K562 (cell line): ENCODE data around the gene PLEKHA8. TPM values are rescaled to one million over a fixed set of nuclear protein-coding genes. Genes with fewer than 3 reads are reported as not detected.
A peak's percentile ranks its signal among the peaks of the same experiment; 100 is the strongest.

Experiments used
- ATF3 ChIP-seq, 2 experiments: fragments of 450-650 bp in 1 of 2; sonication (generic) in 1 of 2; formaldehyde crosslinking in 1 of 2; IDR thresholded peaks in 1 of 2; conservative IDR thresholded peaks in 1 of 2; 2 replicates each; pipeline versions ENCODE4 v1.6.1 to v1.8.1; 2016 to 2023; ENCODE audit warnings: mild to moderate bottlenecking in 2 of 2, moderate library complexity in 2 of 2, inconsistent platforms in 1 of 2, missing genetic modification reagents in 1 of 2
- BMI1 ChIP-seq: fragments of 150-350 bp; IDR thresholded peaks from 2 replicates; pipeline ENCODE4 v1.6.1; 2014; ENCODE audit warnings: low read length
- CBFA2T2 ChIP-seq: fragments of 450-650 bp; conservative IDR thresholded peaks from 2 replicates; pipeline ENCODE4 v1.6.1; 2017; ENCODE audit warnings: mild to moderate bottlenecking
- CEBPG ChIP-seq, 3 experiments: fragments of 200-800 bp in 1 of 3; sonication (Bioruptor generic) in 1 of 3; sonication (generic) in 1 of 3; formaldehyde crosslinking in 1 of 3; IDR thresholded peaks in 2 of 3; conservative IDR thresholded peaks in 1 of 3; 2 replicates each; pipeline versions ENCODE4 v1.6.1 to v1.8.0; 2016 to 2022; ENCODE audit warnings: missing compliant biosample characterization in 2 of 3, missing genetic modification characterization in 2 of 3, mild to moderate bottlenecking in 1 of 3, missing genetic modification reagents in 1 of 3
- CREB5 ChIP-seq: fragments of 250-450 bp; sonication (Bioruptor Pico); IDR thresholded peaks from 2 replicates; pipeline ENCODE4 v1.5.0; 2020; ENCODE audit warnings: mild to moderate bottlenecking
- DPF2 ChIP-seq: fragments of 450-650 bp; IDR thresholded peaks from 2 replicates; pipeline ENCODE4 v1.6.1; 2016
- ETV1 ChIP-seq: fragments of 450-650 bp; conservative IDR thresholded peaks from 2 replicates; pipeline ENCODE4 v1.6.1; 2016; ENCODE audit warnings: missing genetic modification characterization, control low read depth, low read depth, missing compliant biosample characterization
- GMEB1 ChIP-seq: fragments of 250-450 bp; sonication (Bioruptor Pico); IDR thresholded peaks from 2 replicates; pipeline ENCODE4 v1.4.0; 2020; ENCODE audit warnings: mild to moderate bottlenecking
- MAFK ChIP-seq: IDR thresholded peaks from 2 replicates; pipeline ENCODE4 v1.6.1; 2011; ENCODE audit warnings: low read length, improper control_type of control experiment
- POLR3G ChIP-seq: IDR thresholded peaks from 2 replicates; pipeline ENCODE4 v1.6.1; 2011; ENCODE audit not compliant: insufficient read length, insufficient replicate concordance; ENCODE audit errors: extremely low read depth
- POU5F1 ChIP-seq: fragments of 150-350 bp; IDR thresholded peaks from 2 replicates; pipeline ENCODE4 v1.6.1; 2014; ENCODE audit warnings: borderline replicate concordance, low read length, low read depth, mild to moderate bottlenecking; ENCODE audit not compliant: partially characterized antibody
- RAD51 ChIP-seq: fragments of 450-650 bp; IDR thresholded peaks from 2 replicates; pipeline ENCODE4 v1.7.1; 2016; ENCODE audit warnings: low read depth, mild to moderate bottlenecking, borderline replicate concordance
- RERE ChIP-seq: sonication (generic); formaldehyde crosslinking; IDR thresholded peaks from 2 replicates; pipeline ENCODE4 v1.8.0; 2023; ENCODE audit warnings: missing genetic modification reagents, mild to moderate bottlenecking, borderline replicate concordance
- STAT5B ChIP-seq: fragments of 250-450 bp; sonication (Bioruptor Pico); IDR thresholded peaks from 2 replicates; pipeline ENCODE4 v1.8.0; 2021; ENCODE audit warnings: mild to moderate bottlenecking, inconsistent platforms
- ZNF217 ChIP-seq: sonication (generic); formaldehyde crosslinking; IDR thresholded peaks from 2 replicates; pipeline ENCODE4 v1.8.0; 2022; ENCODE audit warnings: mild to moderate bottlenecking, missing genetic modification reagents
- ZNF668 ChIP-seq: fragments of 250-450 bp; sonication (Bioruptor Pico); IDR thresholded peaks from 2 replicates; pipeline ENCODE4 v1.8.0; 2022; ENCODE audit warnings: mild to moderate bottlenecking, inconsistent platforms
- ZNF717 ChIP-seq: fragments of 250-450 bp; sonication (Bioruptor Pico); IDR thresholded peaks from 2 replicates; pipeline ENCODE4 v1.5.0; 2021
- polyA plus RNA-seq, 8 experiments: library from polyadenylated mRNA; depleted of rRNA in 4 of 8; stranded (reverse) in 5 of 8; unstranded in 3 of 8; fragments of >200 nt; fragmentation: Nextera tagmentation in 2 of 8; fragmentation: Illumina TruSeq in 1 of 8; extraction: Ambion mirVana in 2 of 8; extraction: Trizol in 1 of 8; gene quantifications; 2 replicates each; pipeline versions ENCODE4 v1.2.1 to v1.2.3, GENCODE V29; 2011 to 2014; ENCODE audit warnings: inconsistent platforms in 1 of 8, missing spikeins in 1 of 8
- total RNA-seq, 7 experiments: library from RNA; depleted of rRNA in 6 of 7; stranded (reverse); fragments of >200 nt in 6 of 7; fragmentation: Illumina TruSeq in 2 of 7; extraction: Trizol in 2 of 7; gene quantifications; 2 replicates each; pipeline versions ENCODE4 v1.2.1 to v1.2.3, GENCODE V29; 2011 to 2021; ENCODE audit warnings: low replicate concordance in 1 of 7

The PLEKHA8 gene
- total and polyA plus RNA-seq, 9 of the 15 experiments (the other 6 are each of a cell fraction or from before 2014, with no cell fraction given) = 3.2 to 16.3 (median 11.8) TPM

GRCh38 chr7:30171766-30172447 is 143.7 kb downstream of the PLEKHA8 start (continued):
- peak; percentile 21; the same call in 1 of the 2 replicates for TF ChIP-seq DPF2
- no peak for TF ChIP-seq RAD51
- TF ChIP-seq ATF3 (IDR thresholded peaks at IDR 0.05) = peak; percentile 61
- TF ChIP-seq ATF3 (CRISPR knock-in tag; conservative IDR thresholded peaks at IDR 0.05) = no peak
- TF ChIP-seq CEBPG (CRISPR knock-in tag; IDR thresholded peaks at IDR 0.05) = no peak
- TF ChIP-seq CEBPG (tag; conservative IDR thresholded peaks at IDR 0.05 in 1 of 2, IDR thresholded peaks at IDR 0.05 in 1 of 2) = no peak
- TF ChIP-seq ZNF717 (CRISPR knock-in tag) = no peak
- TF ChIP-seq POLR3G = no peak
- TF ChIP-seq MAFK = 0 out of 2 replicates have a peak, but pooled peaks have one; percentile 9
- TF ChIP-seq RERE (CRISPR knock-in tag) = no peak
- no peak for TF ChIP-seq GMEB1
- no peak for TF ChIP-seq CREB5 (CRISPR knock-in tag)
- no peak for TF ChIP-seq ZNF668 (CRISPR knock-in tag)
- no peak for TF ChIP-seq BMI1
- TF ChIP-seq ZNF217 (CRISPR knock-in tag) = no peak
- no peak for TF ChIP-seq CBFA2T2
- no peak for TF ChIP-seq POU5F1
- TF ChIP-seq ETV1 (tag) = peak; percentile 44
- no peak for TF ChIP-seq STAT5B (CRISPR knock-in tag)
